ENCODE results near the gene NUSAP1.
A peak's percentile ranks its signal among the peaks of the same experiment; 100 is the strongest.
"Not testable (repeated sequence)": the region's sequence is repeated elsewhere in the genome, so short reads cannot be mapped to it uniquely, and the experiment has no call there.

NUSAP1 gene, protein sequence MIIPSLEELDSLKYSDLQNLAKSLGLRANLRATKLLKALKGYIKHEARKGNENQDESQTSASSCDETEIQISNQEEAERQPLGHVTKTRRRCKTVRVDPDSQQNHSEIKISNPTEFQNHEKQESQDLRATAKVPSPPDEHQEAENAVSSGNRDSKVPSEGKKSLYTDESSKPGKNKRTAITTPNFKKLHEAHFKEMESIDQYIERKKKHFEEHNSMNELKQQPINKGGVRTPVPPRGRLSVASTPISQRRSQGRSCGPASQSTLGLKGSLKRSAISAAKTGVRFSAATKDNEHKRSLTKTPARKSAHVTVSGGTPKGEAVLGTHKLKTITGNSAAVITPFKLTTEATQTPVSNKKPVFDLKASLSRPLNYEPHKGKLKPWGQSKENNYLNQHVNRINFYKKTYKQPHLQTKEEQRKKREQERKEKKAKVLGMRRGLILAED

DNA sequence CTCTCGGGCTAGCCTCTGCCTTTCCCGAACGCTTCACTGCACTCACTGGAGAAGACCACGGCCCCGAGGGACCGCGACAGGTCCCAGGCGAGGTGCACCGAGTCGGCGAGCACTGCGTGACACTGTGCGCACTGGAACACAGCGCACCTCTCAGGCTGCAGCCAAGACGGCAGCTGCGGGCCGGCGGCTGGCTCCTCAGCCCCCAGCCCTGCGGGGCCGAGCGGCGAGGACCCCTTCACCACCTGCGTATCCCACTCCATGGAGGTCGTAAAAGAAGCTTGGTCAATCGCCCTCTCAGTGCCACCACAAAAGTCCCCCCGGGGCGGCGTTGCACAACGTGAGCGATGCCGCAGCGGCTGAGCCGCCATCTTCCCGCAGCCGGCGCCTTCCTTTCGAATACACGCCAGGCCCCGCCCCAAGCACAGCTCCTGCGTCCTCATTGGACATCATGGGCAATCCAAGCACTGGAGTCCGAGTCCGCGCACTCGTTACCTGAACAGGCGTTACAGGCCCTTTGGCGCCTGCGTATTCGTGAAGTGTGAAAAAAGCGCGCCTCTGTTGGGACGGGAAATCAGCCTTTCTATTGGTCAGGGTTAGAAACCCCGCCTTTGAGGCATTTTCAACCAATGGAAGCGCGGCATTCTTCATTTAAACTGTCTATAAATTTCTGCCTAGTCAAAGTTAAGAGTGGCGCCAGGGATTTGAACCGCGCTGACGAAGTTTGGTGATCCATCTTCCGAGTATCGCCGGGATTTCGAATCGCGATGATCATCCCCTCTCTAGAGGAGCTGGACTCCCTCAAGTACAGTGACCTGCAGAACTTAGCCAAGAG, at the start of gene NUSAP1, which contains the start of gene OIP5:
Gene NUSAP1, plus strand, starts transcription at position 688 of the 832 bp plus-strand sequence. Its CDS starts 77 bp downstream, at position 765.
Gene OIP5, minus strand, starts transcription at position 398 of the 832 bp plus-strand sequence. Its CDS starts 30 bp downstream, at position 368.
- peak; percentile 98 for DNase-seq (ENCODE audit: low spot score)

DNA sequence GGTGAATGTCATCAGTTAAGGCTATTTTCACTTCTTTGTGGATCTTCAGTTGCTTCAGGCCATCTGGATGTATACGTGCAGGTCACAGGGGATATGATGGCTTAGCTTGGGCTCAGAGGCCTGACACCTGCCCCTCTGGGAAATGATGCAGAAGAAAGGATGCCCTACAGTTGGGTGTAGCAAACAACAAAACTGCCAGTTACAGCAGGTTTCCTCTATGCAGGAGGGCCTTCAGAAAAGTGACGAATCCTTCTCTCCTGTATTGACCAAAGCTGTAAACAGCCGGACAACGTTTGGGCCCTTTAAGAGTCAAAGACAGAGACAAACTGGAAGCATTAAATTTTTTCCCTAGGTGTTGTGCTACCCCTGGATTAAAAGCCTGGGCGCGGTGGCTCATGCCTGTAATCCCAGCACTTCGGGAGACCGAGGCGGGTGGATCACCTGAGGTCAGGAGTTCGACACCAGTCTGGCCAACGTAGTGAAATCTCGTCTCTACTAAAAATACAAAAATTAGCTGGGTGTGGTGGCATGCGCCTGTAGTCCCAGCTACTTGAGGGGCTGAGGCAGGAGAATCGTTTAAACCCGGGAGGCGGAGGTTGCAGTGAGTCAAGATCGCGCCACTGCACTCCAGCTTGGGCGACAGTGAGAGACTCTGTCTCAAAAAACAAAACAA, 49.6 kb upstream of the NUSAP1 start:
- not testable (repeated sequence) for DNase-seq (ENCODE audit: low spot score)

DNA sequence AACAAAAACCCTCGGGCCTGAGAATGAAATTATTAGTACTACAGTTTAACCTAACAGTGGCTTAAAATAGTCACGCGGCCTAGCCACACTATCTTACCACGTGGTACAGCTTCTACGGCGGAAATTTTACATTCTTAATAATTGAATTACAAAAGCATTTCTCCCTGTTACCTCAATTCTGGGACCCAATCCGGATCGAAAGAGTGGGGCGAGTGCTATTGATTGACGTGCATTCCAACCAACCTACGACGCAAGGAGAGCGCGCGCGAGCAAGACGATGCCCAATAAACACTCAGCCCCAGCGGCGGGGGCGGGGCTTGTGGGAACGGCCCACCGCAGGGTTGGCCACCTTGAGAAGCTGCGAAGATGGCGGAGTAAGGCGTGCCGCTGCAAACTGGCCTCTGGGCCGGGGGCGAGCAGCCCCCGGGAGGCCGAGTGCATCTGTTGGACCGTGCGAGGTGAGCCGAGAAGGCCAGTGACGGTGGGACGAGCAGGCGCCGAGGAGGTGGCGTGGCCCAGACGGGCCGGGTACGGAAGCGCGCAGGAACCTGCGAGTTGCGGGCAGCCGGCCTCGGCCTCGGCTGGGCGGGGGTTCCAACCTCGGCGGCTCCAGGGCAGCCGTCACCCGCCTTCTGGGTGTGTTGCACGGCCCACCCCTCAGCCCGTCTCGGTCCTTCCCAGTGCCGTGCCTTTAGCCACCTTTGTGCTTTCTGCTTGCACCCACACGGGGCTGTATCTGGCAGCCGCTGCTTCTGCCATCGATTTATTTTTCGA, 48.8 kb upstream of the NUSAP1 start:
- DNase-seq (ENCODE audit: low spot score), result peak; percentile 96

GRCh38 chr15:41284427-41285177, 48.1 kb upstream of the NUSAP1 start:
- peak; percentile 27 for DNase-seq (ENCODE audit: low spot score)

- no peak for DNase-seq (ENCODE audit: low spot score)
Measured at GRCh38 chr15:41285285-41285684, 47.4 kb upstream of the NUSAP1 start.

DNA sequence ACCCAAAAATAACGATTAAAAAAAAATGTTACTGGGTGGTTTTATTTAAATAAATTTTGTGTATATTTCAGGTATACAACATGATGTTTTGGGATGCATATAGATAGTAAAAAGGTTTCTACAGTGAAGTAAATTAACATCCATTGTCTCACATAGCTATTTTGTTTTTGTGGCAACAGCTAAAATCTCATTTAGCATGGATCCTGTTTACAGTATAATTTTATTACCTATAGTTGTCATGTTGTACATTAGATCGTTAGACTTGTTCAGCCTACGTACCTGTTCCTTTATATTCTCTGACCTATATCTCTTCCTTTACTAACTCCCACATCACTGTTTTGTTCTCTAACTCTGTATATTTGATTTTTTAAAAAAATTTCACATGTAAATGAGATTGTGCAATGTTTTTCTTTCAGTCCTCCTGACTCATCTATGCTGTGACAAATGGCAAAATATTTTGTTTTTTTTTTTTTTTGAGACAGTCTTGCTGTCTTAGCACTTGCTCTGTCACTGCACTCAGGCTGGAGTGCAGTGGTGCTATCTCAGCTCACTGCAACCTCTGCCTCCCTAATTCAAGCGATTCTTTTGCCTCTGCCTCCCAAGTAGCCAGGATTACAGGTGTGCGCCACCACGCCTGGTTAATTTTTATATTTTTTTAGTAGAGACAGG, 45.9 kb upstream of the NUSAP1 start:
- DNase-seq (ENCODE audit: low spot score), result no peak

GRCh38 chr15:41288464-41288863, 44.2 kb upstream of the NUSAP1 start:
- DNase-seq (ENCODE audit: low spot score), result no peak

DNA sequence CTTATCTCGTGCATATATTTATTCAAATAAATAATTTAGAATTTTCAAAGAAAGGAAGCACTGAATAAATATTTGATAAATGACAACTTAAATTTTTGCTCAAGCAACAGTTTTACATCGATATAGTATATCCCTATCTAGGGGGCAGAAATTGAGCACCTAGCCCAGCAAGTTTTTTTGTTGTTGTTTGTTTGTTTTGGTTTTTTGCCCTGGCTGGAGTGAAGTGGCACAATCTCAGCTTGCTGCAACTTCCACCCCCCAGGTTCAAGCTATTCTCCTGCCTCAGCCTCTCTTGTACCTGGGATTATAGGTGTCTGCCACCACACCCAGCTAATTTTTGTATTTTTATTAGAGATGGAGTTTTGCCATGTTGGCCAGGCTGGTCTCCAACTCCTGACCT, 42.7 kb upstream of the NUSAP1 start:
- no peak for DNase-seq (ENCODE audit: low spot score)

GRCh38 chr15:41291065-41291631, 41.5 kb upstream of the NUSAP1 start:
- DNase-seq (ENCODE audit: low spot score), result no peak

- DNase-seq (ENCODE audit: low spot score), result no peak
Measured at GRCh38 chr15:41292521-41292920, 40.2 kb upstream of the NUSAP1 start.

GRCh38 chr15:41301139-41301538, 31.5 kb upstream of the NUSAP1 start:
- not testable (repeated sequence) for DNase-seq (ENCODE audit: low spot score)

GRCh38 chr15:41301587-41301986, 31.1 kb upstream of the NUSAP1 start:
- no peak for DNase-seq (ENCODE audit: low spot score)

DNA sequence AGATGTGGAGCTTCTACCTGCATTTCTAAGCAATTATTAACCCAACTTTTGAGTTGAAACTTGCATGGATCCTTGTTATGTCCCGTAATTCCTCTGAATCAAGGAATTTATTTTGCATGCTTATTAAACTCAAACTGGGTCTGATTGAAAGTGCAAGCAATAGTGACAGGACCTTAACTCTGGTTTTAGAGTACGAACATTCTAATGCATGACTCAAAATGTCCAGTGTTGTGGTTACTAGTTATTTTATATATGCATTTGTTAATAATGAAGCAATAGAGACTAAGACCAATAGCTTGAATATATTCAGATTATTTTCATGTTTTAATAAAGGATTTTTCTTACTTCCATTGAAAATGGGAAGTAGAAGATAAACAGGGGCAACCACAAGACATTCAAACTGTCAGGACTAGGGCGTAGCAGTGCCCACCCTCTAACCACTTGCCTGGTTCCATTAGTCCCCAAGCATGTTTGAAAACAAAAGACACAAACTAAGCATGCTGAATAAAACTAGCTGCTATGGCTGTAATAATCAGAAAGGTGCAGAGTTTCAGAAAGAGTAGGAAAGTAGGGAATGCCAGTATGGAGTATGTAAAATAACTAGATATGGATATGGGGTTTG, 28.4 kb upstream of the NUSAP1 start:
- DNase-seq (ENCODE audit: low spot score), result no peak

GRCh38 chr15:41307679-41308078, 25.0 kb upstream of the NUSAP1 start:
- DNase-seq (ENCODE audit: low spot score), result no peak

DNA sequence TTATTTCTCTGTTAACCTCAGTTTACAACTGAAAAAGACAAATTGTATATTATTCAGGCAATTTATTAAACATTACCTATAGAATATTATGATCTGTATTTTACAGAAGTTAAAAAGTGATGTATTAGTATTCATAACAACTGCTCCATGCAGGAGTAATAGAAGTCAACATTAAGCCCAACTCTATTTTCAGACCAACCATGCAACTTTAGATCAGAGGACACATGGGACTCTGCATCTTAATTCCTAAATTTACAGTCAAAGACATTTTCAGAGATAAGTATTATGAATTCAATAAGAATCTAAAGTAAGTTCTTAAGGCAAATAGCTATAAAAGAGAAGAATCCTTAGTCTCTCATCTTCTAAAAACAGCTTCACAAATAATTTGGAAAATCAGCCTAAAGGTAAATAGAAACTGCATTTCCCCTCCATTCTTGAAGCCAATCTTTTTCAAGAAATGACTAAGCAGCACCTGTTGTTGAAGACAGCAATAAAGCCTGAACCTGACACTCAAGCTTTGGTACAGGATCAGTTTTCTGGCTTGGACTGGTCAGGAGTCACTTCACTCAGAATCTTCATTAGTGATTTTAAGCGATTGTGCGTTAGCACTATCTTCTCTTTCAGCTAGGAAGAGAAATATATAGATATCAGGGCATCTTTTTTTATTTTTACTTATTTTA, 23.3 kb upstream of the NUSAP1 start:
- DNase-seq (ENCODE audit: low spot score), result no peak

DNA sequence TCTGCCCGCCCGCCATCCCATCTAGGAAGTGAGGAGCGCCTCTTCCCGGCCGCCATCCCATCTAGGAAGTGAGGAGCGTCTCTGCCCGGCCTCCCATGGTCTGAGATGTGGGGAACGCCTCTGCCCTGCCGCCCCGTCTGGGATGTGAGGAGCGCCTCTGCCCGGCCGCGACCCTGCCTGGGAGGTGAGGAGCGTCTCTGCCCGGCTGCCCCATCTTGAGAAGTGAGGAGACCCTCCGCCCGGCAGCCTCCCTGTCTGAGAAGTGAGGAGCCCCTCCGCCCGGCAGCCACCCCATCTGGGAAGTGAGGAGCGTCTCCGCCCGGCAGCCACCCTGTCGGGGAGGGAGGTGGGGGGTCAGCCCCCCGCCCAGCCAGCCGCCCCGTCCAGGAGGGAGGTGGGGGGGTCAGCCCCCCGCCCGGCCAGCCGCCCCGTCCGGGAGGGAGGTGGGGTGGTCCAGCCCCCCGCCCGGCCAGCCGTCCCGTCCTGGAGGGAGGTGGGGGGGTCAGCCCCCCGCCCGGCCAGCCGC, 11.8 kb upstream of the NUSAP1 start:
- not testable (repeated sequence) for DNase-seq (ENCODE audit: low spot score)

DNA sequence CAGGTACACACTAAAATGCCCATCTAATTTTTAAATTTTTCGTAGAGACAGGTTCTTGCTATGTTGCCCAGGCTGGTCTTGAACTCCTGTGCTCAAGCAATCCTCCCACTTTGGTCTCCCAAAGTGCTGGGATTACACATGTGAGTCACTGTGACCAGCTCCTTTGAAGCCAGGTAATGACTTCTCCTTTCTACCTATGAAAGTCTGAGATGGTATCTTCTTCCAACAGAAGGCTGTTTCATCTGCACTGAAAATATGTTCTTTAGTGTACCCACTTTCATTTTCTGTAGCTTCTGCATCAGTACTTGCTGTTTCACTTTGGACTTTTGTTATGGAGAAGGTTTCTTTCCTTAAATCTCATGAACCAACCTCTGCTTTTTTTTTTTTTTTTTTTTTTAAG, 9.1 kb upstream of the NUSAP1 start:
- DNase-seq (ENCODE audit: low spot score), result no peak

- DNase-seq (ENCODE audit: low spot score), result no peak
Measured at GRCh38 chr15:41331281-41331680, 1.4 kb upstream of the NUSAP1 start.

GRCh38 chr15:41331833-41332193, 868 bp upstream of the NUSAP1 start:
- peak; percentile 77 for DNase-seq (ENCODE audit: low spot score)
